HCT116 (cell line): ENCODE measurements around the gene KIF26B. TPM values are rescaled to one million over a fixed set of nuclear protein-coding genes. Genes with fewer than 3 reads are reported as not detected.

Source experiments
- ATAC-seq: fragments of 200-7000 bp; cut with Tn5 transposase; 2 replicates; pipeline ENCODE4 v1.9.1; 2020; ENCODE audit warnings: mild to moderate bottlenecking, moderate library complexity
- BruUV-seq: library from RNA; stranded (reverse); fragments of 400-500 nt; replicated peaks from 2 replicates; lab custom pipeline; 2021; lab: Mats Ljungman, UMichigan
- CTCF ChIA-PET: fragments of 300-600 bp; sonication (Branson Sonifier 250); formaldehyde crosslinking; loops from one replicate; lab custom pipeline; 2021; ENCODE audit warnings: antibody characterized with exemption; lab: Charles Lee
- POLR2A ChIA-PET: fragments of 300-600, 350-600 bp; sonication (Branson Sonifier 250); formaldehyde crosslinking; loops from one replicate; lab custom pipeline; 2021; ENCODE audit warnings: antibody characterized with exemption; lab: Charles Lee
- RAD21 ChIA-PET, 2 experiments: fragments of 300-600 bp; sonication (Branson Sonifier 250); formaldehyde crosslinking; loops; one replicate each; lab custom pipeline; 2023; ENCODE audit warnings: low total read pairs in 2 of 2; ENCODE audit not compliant: uncharacterized antibody in 2 of 2, unreplicated experiment in 2 of 2, low non-redundant PET in 1 of 2; lab: Charles Lee
- DNase-seq: peaks from one replicate; pipeline ENCODE4 v3.0.0-alpha.2; 2010; ENCODE audit warnings: low read depth, low spot score
- H2AFZ ChIP-seq: fragments of 200-600 bp; shearing (Covaris generic), sonication (generic); 2 replicates; pipeline ENCODE4 v1.6.1; 2017; ENCODE audit warnings: low read depth, mixed run types, mixed read lengths, antibody characterized with exemption, low read length; ENCODE audit not compliant: poor library complexity, severe bottlenecking
- H3K27ac ChIP-seq: 2 replicates; pipeline ENCODE4 v1.5.1; 2012; ENCODE audit warnings: low read depth, low read length
- H3K27me3 ChIP-seq: fragments of 200-600 bp; sonication (generic); 2 replicates; pipeline ENCODE4 v1.6.1; 2016; ENCODE audit warnings: mixed run types, low read length, mixed read lengths; ENCODE audit not compliant: insufficient read depth
- H3K36me3 ChIP-seq, 2 experiments: fragments of 200-500 bp in 1 of 2; fragments of 200-600 bp in 1 of 2; sonication (Bioruptor generic) in 1 of 2; sonication (generic) in 1 of 2; 2 replicates each; pipeline versions ENCODE4 v1.5.1 to v1.6.1; 2014 to 2016; ENCODE audit warnings: low read length in 2 of 2, inconsistent platforms in 1 of 2, mixed read lengths in 1 of 2, mixed run types in 1 of 2; ENCODE audit not compliant: insufficient read depth in 2 of 2, control insufficient read depth in 1 of 2
- H3K4me1 ChIP-seq, 2 experiments: fragments of 200-600 bp in 1 of 2; sonication (generic) in 1 of 2; 2 replicates each; pipeline versions ENCODE4 v1.5.1 to v1.6.1; 2012 to 2017; ENCODE audit warnings: low read length in 2 of 2, inconsistent platforms in 1 of 2, mild to moderate bottlenecking in 1 of 2, mixed read lengths in 1 of 2, mixed run types in 1 of 2, moderate library complexity in 1 of 2; ENCODE audit not compliant: insufficient read depth in 2 of 2, control insufficient read depth in 1 of 2
- H3K4me2 ChIP-seq: fragments of 200-600 bp; sonication (generic); 2 replicates; pipeline ENCODE4 v1.6.1; 2017; ENCODE audit warnings: mixed run types, low read length, mixed read lengths
- H3K4me3 ChIP-seq, 2 experiments: fragments of 200-600 bp in 1 of 2; sonication (generic) in 1 of 2; replicated peaks in 1 of 2; 2 replicates each; pipeline ENCODE4 v1.5.1; 2011 to 2016; ENCODE audit warnings: low read length in 2 of 2, control low read depth in 1 of 2, low read depth in 1 of 2, mild to moderate bottlenecking in 1 of 2, mixed read lengths in 1 of 2, mixed run types in 1 of 2
- H3K79me2 ChIP-seq: fragments of 200-600 bp; sonication (generic); 2 replicates; pipeline ENCODE4 v1.6.1; 2017; ENCODE audit warnings: mild to moderate bottlenecking, mixed run types, low read length, moderate library complexity, mixed read lengths; ENCODE audit not compliant: insufficient read depth
- H3K9ac ChIP-seq: fragments of 200-600 bp; sonication (generic); 2 replicates; pipeline ENCODE4 v1.6.1; 2016; ENCODE audit warnings: low read length, mixed read lengths
- H3K9me2 ChIP-seq: fragments of 200-600 bp; sonication (generic), shearing (Covaris generic); 2 replicates; pipeline ENCODE4 v1.6.1; 2017; ENCODE audit warnings: mixed run types, mild to moderate bottlenecking, moderate library complexity; ENCODE audit not compliant: insufficient read depth
- H3K9me3 ChIP-seq, 2 experiments: fragments of 200-500 bp in 1 of 2; fragments of 200-600 bp in 1 of 2; sonication (Bioruptor generic) in 1 of 2; sonication (generic) in 1 of 2; 2 replicates each; pipeline ENCODE4 v1.6.1; 2014 to 2017; ENCODE audit warnings: low read length in 2 of 2, mixed read lengths in 2 of 2, inconsistent platforms in 1 of 2, low read depth in 1 of 2, mild to moderate bottlenecking in 1 of 2, mixed run types in 1 of 2, moderate library complexity in 1 of 2; ENCODE audit not compliant: control insufficient read depth in 1 of 2, insufficient read depth in 1 of 2
- H4K20me1 ChIP-seq: fragments of 200-600 bp; sonication (generic), shearing (Covaris generic); 2 replicates; pipeline ENCODE4 v1.6.1; 2017; ENCODE audit warnings: mixed run types, mild to moderate bottlenecking, moderate library complexity; ENCODE audit not compliant: insufficient read depth
- ELF1 ChIP-seq: IDR thresholded peaks from 2 replicates; pipeline ENCODE4 v1.6.1; 2012; ENCODE audit warnings: low read depth, borderline replicate concordance
- EZH2phosphoT487 ChIP-seq: fragments of 200-600 bp; IDR thresholded peaks from 2 replicates; pipeline ENCODE4 v1.6.1; 2018; ENCODE audit warnings: antibody characterized with exemption, borderline replicate concordance
- SRF ChIP-seq: IDR thresholded peaks from 2 replicates; pipeline ENCODE4 v1.6.1; 2012; ENCODE audit warnings: low read depth
- TCF7L2 ChIP-seq: IDR thresholded peaks from 2 replicates; pipeline ENCODE4 v1.7.0; 2011; ENCODE audit warnings: borderline replicate concordance, inconsistent platforms; ENCODE audit not compliant: insufficient read depth, insufficient read length; ENCODE audit errors: extremely low read depth
- YY1 ChIP-seq: IDR thresholded peaks from 2 replicates; pipeline ENCODE4 v1.6.1; 2011; ENCODE audit warnings: low read length, low read depth, moderate library complexity, mild to moderate bottlenecking; ENCODE audit not compliant: insufficient replicate concordance; ENCODE audit errors: extremely low read depth
- intact Hi-C: fragments of 100-400 bp; cut with micrococcal nuclease; formaldehyde crosslinking; loops from 2 replicates; pipeline ENCODE4 v1.10.0; 2022
- total RNA-seq: library from RNA; stranded (reverse); gene quantifications from one replicate; pipeline ENCODE4 v1.2.1, GENCODE V29; 2021; ENCODE audit not compliant: unreplicated experiment
- TF ChIP-seq, protein P1 (sequence below): IDR thresholded peaks from 2 replicates; pipeline ENCODE4 v1.6.1; 2012

Gene KIF26B
- total RNA-seq, 1 experiment from 2014 or later: 0.49 TPM

DNA sequence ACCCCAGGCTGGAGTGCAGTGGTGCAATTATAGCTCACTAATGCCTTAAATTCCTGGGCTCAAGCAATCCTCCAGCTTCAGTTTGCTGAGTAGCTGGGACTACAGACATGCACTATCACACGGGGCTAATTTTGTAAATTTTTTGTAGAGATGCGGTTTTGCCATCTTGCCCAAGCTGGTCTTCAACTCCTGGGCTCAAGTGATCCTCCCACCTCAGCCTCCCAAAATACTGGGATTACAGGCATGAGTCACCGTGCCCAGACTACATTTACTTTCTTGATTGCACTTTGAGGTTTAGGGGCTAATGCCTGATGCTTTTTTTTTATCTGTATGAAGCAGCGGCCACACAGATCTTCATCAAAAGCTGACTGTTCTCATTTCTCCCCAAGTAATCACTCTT, 124.6 kb downstream of the KIF26B start:
- no peaks in the 10 kb centered on the region for H3K9me2 ChIP-seq
- CTCF ChIA-PET: interaction anchor here (1.1 kb wide), 1 partner anchor 126 kb away, joined by 3 read pairs; no protein-coding TSS in a partner anchor
- no peaks in the 10 kb centered on the region for H4K20me1 ChIP-seq
- no peaks in the 10 kb centered on the region for H3K79me2 ChIP-seq
- no peak for DNase-seq
- POLR2A ChIA-PET: no interaction called here
- H3K9ac ChIP-seq: no peak overlapping the region
- no peak for ATAC-seq
- no peak overlapping the region for H3K27ac ChIP-seq
- no peak overlapping the region for H3K4me3 ChIP-seq
- H3K27me3 ChIP-seq: no peaks in the 10 kb centered on the region
- H3K36me3 ChIP-seq: no peaks in the 10 kb centered on the region
- H3K4me1 ChIP-seq: no peaks in the 10 kb centered on the region
- RAD21 ChIA-PET: interaction anchor here in 1 of 2 experiments (0.7 kb wide), 1 partner anchor 126 kb away, joined by 3 read pairs; no protein-coding TSS in a partner anchor
- H2AFZ ChIP-seq: no peak overlapping the region
- no TSS peak for BruUV-seq
- TF ChIP-seq, protein P1, sequence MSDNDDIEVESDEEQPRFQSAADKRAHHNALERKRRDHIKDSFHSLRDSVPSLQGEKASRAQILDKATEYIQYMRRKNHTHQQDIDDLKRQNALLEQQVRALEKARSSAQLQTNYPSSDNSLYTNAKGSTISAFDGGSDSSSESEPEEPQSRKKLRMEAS: no peak
- TF ChIP-seq EZH2phosphoT487 (no peak), ELF1 (no peak), YY1 (no peak)
- H3K4me2 ChIP-seq: no peak overlapping the region
- intact Hi-C loops: loop anchor here (10.0 kb wide), 1 partner anchor 205 kb away; no protein-coding TSS in a partner anchor
- H3K9me3 ChIP-seq: no peaks in the 10 kb centered on the region

DNA sequence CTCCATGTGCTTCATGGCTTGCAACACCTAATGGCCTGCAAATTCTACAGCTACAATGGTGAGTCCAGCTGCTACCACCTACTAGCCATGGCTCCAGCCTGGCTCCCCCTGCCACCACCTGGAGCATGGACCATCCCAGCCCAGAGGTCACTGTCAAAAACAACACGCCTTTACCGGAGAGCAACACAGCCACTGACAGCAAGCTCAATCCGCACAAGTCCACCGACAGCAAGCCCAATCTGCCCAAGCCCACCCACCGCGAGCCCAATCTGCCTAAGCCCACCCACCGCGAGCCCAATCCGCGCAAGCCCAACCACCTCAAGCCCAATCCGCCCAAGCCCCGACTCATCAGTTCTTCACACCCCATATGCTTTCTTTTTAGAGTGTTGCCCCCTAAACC, 128.2 kb downstream of the KIF26B start:
- H3K9me2 ChIP-seq: no peaks in the 10 kb centered on the region
- no peaks in the 10 kb centered on the region for H3K36me3 ChIP-seq
- no peaks in the 10 kb centered on the region for H3K4me1 ChIP-seq
- ATAC-seq (no peak), DNase-seq (no peak)
- BruUV-seq: no TSS peak
- ChIA-PET RAD21 (no interaction called here), POLR2A (no interaction called here)
- no peaks in the 10 kb centered on the region for H3K27me3 ChIP-seq
- H4K20me1 ChIP-seq: no peaks in the 10 kb centered on the region
- no peak overlapping the region for H3K4me2 ChIP-seq
- H3K9me3 ChIP-seq: no peaks in the 10 kb centered on the region
- H3K4me3 ChIP-seq: no peak overlapping the region
- no peaks in the 10 kb centered on the region for H3K79me2 ChIP-seq
- intact Hi-C loops: no loop called here
- no peak overlapping the region for H3K9ac ChIP-seq
- no peak overlapping the region for H2AFZ ChIP-seq
- TF ChIP-seq YY1 (no peak), SRF (no peak), TCF7L2 (no peak)
- TF ChIP-seq, all 23 proteins: peak for 0
- CTCF ChIA-PET: no interaction called here
- H3K27ac ChIP-seq: no peak overlapping the region
